Measurements from ENCODE around the gene CACNA1I.

The CACNA1I gene

DNA sequence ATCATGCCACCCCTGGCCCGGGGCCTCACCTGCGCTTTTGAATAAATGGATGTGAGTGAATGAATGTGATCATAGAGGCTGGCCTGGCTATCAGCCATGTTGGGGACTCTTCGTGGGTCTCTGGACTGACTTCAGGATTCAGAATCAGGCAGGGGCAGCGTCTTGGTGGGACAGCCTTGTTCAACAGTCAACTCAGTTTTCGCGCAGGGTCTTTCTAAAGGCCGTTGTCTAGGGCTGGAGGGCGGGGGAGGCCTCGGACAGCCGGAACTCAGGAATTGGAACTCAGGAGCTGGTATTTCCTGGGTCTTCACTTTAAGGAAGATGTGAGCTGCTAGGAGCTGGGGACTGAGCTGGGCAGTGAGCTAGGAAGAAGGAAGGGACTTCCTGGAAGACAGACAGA is 146.0 kb downstream of the CACNA1I start:
- DNase-seq, result no peak

DNA sequence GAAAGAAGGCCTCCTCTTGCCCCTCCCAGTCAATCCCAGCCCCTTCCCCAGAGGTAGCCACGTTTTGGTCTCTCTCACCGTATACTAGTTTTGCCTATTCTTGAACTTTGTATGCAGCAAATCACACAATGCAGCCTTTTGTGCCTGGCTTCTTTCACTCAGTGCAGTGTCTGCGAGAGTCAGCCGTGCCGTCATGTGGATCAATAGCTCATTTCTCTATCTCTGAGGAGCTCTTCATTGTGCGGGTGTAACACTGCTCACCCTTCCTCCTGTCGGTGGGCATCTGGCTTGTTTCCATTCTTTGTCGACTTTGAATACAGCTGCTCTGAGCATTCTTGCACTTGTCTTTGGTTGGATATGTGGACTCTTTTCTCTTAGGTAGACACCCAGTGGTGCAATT is 146.5 kb downstream of the CACNA1I start:
- DNase-seq, result peak in 15 of 51 donors; percentile 4 to 49 (median 12)

GRCh38 chr22:39718206-39718605 is 147.7 kb downstream of the CACNA1I start:
- no peak for DNase-seq

- DNase-seq, result no peak
These were observed 148.4 kb downstream of the CACNA1I start for GRCh38 chr22:39718921-39719475.

DNA sequence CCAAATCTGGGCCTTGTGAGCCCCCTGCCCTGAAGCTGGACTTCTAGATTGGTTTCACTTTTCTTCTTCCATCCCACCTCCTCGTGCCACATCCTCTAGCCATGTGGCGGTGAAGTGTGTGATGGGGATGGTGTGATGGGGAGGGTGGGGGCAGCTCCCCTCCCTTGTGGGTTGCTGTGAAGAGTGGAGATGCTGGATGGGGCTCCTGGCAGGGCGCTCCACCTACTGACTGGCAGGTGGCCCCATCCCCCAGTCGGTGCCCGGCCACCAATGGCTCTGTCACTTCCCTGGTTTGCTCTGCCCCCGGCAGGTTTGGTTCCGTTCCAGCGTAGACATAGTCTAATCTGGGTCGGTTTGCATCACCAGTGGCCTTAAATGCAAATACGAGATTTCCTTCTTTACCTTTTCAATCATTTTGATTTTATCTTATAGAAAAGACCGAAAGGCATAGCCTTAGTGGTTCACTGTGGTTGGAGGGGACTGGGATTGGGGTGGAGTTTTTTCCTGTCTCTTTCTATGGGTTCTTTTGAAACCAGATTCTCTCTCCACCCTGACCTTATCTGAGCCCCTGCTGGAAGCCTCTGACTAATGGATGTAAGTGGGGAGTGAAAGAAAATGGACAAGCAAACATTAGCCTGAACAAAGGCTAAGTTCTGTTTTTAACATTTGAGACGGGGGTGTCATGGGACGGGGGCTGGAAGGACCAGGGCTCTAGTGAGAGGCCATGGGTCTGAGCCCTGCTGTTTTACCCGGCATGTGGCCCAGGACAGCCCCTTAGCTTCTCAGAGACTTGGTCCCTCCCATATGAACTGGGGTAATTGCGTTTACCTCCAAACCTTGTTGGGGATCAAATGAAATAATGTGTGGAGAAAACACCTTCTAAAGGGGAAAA is 149.3 kb downstream of the CACNA1I start:
- DNase-seq, result no peak

DNA sequence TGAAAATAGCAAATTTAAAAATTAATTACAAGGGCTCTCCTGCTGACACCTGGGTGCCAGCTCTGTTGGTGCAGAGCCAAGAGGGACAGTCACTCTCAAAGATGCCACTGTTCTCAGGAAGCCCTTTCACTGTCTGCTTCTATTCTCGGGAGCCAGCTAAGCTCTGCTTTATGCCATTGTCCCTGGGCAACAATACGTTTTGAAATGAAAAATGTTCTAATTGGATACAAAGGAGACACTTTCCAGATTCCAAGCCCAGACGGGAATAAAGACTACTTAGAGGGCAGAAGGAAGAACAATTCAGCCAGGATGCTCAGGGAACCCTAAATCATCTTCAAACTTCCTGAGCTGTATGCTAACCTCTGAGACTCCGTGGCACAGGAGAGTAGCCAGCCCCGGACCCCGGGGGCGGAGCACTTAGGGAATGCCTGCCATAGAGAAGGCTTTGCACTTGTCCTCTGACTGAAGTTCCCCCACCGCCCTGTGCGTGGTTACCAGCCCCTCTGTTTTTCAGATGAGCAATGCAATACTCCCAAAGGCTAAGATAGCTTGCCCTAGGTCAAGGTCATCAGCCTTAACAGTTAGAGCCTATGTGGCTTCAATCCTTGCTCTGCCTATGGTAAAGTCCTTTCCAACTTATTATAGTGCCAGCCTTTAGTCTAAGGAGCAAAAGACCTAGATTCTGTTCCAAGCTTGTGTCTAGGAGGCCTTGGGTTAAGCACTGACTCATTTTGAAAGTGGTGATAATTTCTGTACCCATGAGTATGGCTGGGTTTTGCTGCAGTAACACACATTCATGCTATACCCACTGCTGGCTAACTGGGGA is 150.9 kb downstream of the CACNA1I start:
- peak in 2 of 51 donors; percentile 1 to 23 for DNase-seq

GRCh38 chr22:39722032-39722325 is 151.4 kb downstream of the CACNA1I start:
- no peak for DNase-seq

GRCh38 chr22:39722501-39722900 is 151.9 kb downstream of the CACNA1I start:
- no peak for DNase-seq

DNA sequence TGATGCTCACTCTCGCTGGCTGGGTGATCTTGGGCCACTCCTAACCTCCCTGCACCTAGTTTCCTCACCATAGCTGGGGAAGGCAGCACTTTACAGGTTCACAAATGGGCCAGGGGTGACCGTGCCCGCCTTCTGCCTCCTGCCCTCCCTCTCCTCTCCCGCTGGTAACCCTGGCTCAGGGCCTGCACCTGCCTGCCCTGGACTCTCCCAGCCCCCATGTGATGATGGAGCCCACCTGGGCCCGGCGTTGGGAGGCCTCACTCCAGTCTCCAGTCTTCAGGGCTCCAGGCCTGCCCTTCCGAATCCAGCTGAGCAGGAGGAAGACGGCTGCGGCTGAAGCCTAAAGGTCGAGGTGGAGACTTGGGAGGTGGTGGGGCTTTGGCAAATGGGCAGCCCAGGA is 152.9 kb downstream of the CACNA1I start:
- no peak for DNase-seq

GRCh38 chr22:39723899-39724351 is 153.4 kb downstream of the CACNA1I start:
- no peak for DNase-seq

GRCh38 chr22:39724390-39724789 is 153.8 kb downstream of the CACNA1I start:
- no peak for DNase-seq

GRCh38 chr22:39724857-39725256 is 154.3 kb downstream of the CACNA1I start:
- DNase-seq, result no peak

- no peak for DNase-seq
These were observed 154.9 kb downstream of the CACNA1I start for GRCh38 chr22:39725351-39726035.

DNA sequence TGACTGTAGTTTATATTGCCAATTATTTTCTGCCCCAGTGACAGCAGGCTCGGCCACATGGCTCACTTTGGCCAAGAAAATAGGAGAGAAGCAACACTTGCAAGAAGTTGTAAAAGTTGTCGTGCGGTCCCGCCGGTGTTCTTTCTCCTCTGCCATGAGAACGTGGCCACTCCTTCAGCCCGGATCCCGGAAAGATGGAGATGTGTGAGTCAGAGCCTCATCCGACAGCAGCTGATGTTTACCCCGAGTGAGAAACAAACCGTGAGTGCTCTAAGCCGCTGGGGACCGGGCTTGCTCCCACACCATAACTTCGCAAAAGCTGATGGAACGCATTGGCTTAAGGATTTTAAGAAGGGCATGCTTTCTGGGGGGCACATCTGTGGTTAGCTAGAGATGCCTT is 157.0 kb downstream of the CACNA1I start:
- no peak for DNase-seq

- no peak for DNase-seq
These were observed 157.8 kb downstream of the CACNA1I start for GRCh38 chr22:39728236-39728860.

DNA sequence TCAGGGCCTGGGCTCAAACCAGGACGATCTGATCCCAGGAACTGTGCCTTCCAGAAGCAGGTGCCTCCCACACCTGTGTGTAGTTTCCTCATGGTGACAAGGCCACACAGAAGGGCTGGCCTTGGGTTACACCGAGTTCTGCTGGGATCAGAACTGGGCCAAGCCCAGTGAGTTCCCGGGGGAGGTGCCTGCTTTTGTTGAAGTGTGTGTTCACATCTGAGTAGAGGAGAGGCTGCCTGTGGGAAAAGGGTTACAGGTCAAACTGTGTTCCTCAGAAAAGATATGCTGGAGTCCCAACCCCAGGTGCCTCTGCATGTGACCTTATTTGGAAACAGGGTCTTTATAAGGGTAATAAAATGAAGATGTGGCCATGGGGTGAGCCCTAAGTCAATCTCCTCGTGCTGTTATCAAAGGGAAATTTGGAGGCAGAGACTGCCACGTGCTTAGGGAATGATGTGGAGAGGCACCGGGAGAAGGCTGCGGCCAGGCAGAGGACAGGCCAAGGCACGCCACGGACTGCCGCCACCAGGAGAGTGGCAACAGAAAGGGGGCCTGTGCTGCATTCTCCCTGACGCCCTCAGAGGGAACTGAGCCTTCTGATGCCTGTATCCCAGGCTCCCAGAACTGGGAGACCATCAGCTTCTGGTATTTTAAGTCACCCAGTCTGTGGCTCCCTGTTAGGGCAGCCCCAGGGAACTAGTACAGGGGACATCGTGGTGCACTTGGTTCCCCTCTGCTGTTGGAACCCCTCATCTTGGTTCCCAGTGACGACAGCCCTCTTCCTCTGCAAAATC is 158.8 kb downstream of the CACNA1I start:
- no peak for DNase-seq

GRCh38 chr22:39731481-39731880 is 160.9 kb downstream of the CACNA1I start:
- DNase-seq, result no peak

- DNase-seq, result no peak
These were observed 161.5 kb downstream of the CACNA1I start for GRCh38 chr22:39731881-39732555.

DNA sequence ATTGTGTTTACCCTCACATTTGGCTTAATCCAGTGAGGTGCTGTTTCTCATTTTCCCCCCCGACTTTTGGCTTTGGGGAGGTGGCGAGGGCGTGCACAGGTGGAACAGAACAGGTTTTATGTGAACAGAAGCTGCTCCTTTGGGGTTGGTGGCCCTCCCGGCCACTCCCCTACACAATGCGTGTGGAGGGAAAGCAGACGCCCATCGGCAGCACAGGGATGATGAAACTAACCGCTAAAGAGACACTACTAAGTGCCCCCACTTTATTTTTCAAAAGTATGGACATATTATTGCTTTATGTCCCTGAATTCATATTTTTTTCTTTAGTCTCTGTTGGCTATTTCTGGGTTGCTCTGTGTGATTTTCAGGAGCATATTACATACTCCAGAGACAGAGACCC is 162.1 kb downstream of the CACNA1I start:
- no peak for DNase-seq

- DNase-seq, result no peak
These were observed 162.6 kb downstream of the CACNA1I start for GRCh38 chr22:39733191-39733590.

Measured in hypothalamus (tissue), 51 donors.